GM10248 (cell line): ENCODE results near the gene FBXL14.

Experiments used
- CTCF ChIA-PET: fragments of 300-600 bp; sonication (Branson Sonifier 250); formaldehyde crosslinking; extraction: SDS; loops from one replicate; lab custom pipeline; 2021; ENCODE audit warnings: antibody characterized with exemption; lab: Yijun Ruan, JAX
- POLR2A ChIA-PET: fragments of 350-650 bp; sonication (Branson Sonifier 250); formaldehyde crosslinking; extraction: SDS; loops from one replicate; lab custom pipeline; 2020; ENCODE audit warnings: antibody characterized with exemption; lab: Yijun Ruan, JAX
- DNase-seq: peaks from one replicate; pipeline ENCODE4 v3.0.0; 2012; ENCODE audit errors: extremely low spot score
- CTCF ChIP-seq: IDR thresholded peaks from 2 replicates; pipeline ENCODE4 v1.5.1; 2012; ENCODE audit warnings: mild to moderate bottlenecking, low read depth; ENCODE audit errors: extremely low read depth, missing control alignments, control extremely low read depth

Gene FBXL14

GRCh38 chr12:1613860-1614259, 19.5 kb upstream of the FBXL14 start:
- TF ChIP-seq CTCF, result no peak
- no peak for DNase-seq
- CTCF ChIA-PET, result interaction anchor here (2.0 kb wide), 1 partner anchor 21 kb away, joined by 6 read pairs; no protein-coding TSS in a partner anchor
- POLR2A ChIA-PET, result no interaction called here

- DNase-seq, result no peak
- ChIA-PET CTCF (interaction anchor here (0.8 to 1.5 kb wide), 7 partner anchors 8 to 39 kb away, joined by 3 to 7 read pairs (median 3); no protein-coding TSS in a partner anchor), POLR2A (interaction anchor here (0.6 kb wide), 1 partner anchor 468 kb away, joined by 3 read pairs; no protein-coding TSS in a partner anchor)
- no peak for TF ChIP-seq CTCF
Observed at GRCh38 chr12:1611803-1612572, 17.6 kb upstream of the FBXL14 start.

- TF ChIP-seq CTCF, result no peak
- DNase-seq, result no peak
- POLR2A ChIA-PET, result no interaction called here
- CTCF ChIA-PET, result interaction anchor here (1.0 to 1.1 kb wide), 2 partner anchors 9 to 27 kb away, joined by 3 to 4 read pairs; no protein-coding TSS in a partner anchor
Observed at GRCh38 chr12:1610072-1610643, 15.8 kb upstream of the FBXL14 start.

- CTCF ChIA-PET, result interaction anchor here (1.1 to 1.4 kb wide), 2 partner anchors 9 to 26 kb away, joined by 3 read pairs; no protein-coding TSS in a partner anchor
- DNase-seq, result no peak
- TF ChIP-seq CTCF, result no peak
- POLR2A ChIA-PET, result no interaction called here
Observed at GRCh38 chr12:1608713-1609119, 14.3 kb upstream of the FBXL14 start.

GRCh38 chr12:1607940-1608712, 13.7 kb upstream of the FBXL14 start:
- ChIA-PET POLR2A (no interaction called here), CTCF (interaction anchor here (1.1 to 1.4 kb wide), 2 partner anchors 9 to 25 kb away, joined by 3 read pairs; no protein-coding TSS in a partner anchor)
- no peak for DNase-seq
- TF ChIP-seq CTCF, result no peak
